ENCODE measurements around the gene GPR171.

DNA sequence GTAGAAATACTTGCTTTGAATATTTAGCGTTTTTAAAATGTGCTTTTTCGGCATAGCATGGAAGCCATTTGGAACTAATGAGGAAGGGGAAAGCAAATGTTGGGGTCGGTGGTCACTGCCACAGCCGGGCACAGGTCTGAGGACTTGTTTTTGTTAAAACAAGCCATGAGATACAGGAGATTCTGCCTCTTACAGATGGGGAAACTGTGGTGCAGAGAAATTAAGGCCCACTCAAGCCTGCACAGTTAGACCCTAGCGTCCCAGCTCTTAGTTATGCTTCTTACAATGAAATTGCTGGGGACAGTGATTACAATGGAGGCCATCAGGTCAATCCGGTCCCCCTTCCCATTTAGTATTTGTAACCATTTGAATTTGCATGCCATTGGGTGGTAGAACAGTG, 2.5 kb upstream of the GPR171 start:
- TF ChIP-seq POLR2AphosphoS5 (IDR thresholded peaks at IDR 0.05) (no peak), SMC3 (conservative IDR thresholded peaks at IDR 0.05; ENCODE audit: poor library complexity) (no peak), EP300 (conservative IDR thresholded peaks at IDR 0.05; ENCODE audit: poor library complexity, severe bottlenecking) (no peak), TAF1 (IDR thresholded peaks at IDR 0.05; ENCODE audit: low read depth) (no peak), MXI1 (conservative IDR thresholded peaks at IDR 0.05; ENCODE audit: poor library complexity, severe bottlenecking) (no peak), EZH2 (IDR thresholded peaks at IDR 0.05; ENCODE audit: borderline replicate concordance, insufficient read depth, low read length, poor library complexity, severe bottlenecking) (no peak)
- TF ChIP-seq, protein P1, sequence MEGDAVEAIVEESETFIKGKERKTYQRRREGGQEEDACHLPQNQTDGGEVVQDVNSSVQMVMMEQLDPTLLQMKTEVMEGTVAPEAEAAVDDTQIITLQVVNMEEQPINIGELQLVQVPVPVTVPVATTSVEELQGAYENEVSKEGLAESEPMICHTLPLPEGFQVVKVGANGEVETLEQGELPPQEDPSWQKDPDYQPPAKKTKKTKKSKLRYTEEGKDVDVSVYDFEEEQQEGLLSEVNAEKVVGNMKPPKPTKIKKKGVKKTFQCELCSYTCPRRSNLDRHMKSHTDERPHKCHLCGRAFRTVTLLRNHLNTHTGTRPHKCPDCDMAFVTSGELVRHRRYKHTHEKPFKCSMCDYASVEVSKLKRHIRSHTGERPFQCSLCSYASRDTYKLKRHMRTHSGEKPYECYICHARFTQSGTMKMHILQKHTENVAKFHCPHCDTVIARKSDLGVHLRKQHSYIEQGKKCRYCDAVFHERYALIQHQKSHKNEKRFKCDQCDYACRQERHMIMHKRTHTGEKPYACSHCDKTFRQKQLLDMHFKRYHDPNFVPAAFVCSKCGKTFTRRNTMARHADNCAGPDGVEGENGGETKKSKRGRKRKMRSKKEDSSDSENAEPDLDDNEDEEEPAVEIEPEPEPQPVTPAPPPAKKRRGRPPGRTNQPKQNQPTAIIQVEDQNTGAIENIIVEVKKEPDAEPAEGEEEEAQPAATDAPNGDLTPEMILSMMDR (IDR thresholded peaks at IDR 0.05; ENCODE audit: poor library complexity, severe bottlenecking), result no peak
- TF ChIP-seq, protein P2, sequence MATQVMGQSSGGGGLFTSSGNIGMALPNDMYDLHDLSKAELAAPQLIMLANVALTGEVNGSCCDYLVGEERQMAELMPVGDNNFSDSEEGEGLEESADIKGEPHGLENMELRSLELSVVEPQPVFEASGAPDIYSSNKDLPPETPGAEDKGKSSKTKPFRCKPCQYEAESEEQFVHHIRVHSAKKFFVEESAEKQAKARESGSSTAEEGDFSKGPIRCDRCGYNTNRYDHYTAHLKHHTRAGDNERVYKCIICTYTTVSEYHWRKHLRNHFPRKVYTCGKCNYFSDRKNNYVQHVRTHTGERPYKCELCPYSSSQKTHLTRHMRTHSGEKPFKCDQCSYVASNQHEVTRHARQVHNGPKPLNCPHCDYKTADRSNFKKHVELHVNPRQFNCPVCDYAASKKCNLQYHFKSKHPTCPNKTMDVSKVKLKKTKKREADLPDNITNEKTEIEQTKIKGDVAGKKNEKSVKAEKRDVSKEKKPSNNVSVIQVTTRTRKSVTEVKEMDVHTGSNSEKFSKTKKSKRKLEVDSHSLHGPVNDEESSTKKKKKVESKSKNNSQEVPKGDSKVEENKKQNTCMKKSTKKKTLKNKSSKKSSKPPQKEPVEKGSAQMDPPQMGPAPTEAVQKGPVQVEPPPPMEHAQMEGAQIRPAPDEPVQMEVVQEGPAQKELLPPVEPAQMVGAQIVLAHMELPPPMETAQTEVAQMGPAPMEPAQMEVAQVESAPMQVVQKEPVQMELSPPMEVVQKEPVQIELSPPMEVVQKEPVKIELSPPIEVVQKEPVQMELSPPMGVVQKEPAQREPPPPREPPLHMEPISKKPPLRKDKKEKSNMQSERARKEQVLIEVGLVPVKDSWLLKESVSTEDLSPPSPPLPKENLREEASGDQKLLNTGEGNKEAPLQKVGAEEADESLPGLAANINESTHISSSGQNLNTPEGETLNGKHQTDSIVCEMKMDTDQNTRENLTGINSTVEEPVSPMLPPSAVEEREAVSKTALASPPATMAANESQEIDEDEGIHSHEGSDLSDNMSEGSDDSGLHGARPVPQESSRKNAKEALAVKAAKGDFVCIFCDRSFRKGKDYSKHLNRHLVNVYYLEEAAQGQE (IDR thresholded peaks at IDR 0.05; ENCODE audit: borderline replicate concordance), result no peak
